HG03066 (cell line): Measurements from ENCODE around the gene TRPM3.

Source experiments
- ATAC-seq: cut with Tn5 transposase; IDR thresholded peaks from one replicate; pipeline ENCODE4 v1.9.1; 2021; ENCODE audit warnings: low read depth; ENCODE audit not compliant: unreplicated experiment

Gene TRPM3

GRCh38 chr9:70902692-70903131 lies 218.7 kb downstream of the TRPM3 start:
- ATAC-seq = no peak

GRCh38 chr9:70902171-70902570 lies 219.2 kb downstream of the TRPM3 start:
- no peak for ATAC-seq

- no peak for ATAC-seq
These were observed 219.7 kb downstream of the TRPM3 start for GRCh38 chr9:70901746-70902145.

GRCh38 chr9:70901013-70901412 lies 220.4 kb downstream of the TRPM3 start:
- ATAC-seq = no peak

- no peak for ATAC-seq
These were observed 227.8 kb downstream of the TRPM3 start for GRCh38 chr9:70893580-70894122.

- ATAC-seq = no peak
These were observed 232.9 kb downstream of the TRPM3 start for GRCh38 chr9:70888471-70888870.

- ATAC-seq = no peak
These were observed 233.6 kb downstream of the TRPM3 start for GRCh38 chr9:70887826-70888225.

- ATAC-seq = no peak
These were observed 237.2 kb downstream of the TRPM3 start for GRCh38 chr9:70883963-70884793.

GRCh38 chr9:70883056-70883455 lies 238.4 kb downstream of the TRPM3 start:
- ATAC-seq = no peak

- ATAC-seq = no peak
These were observed 240.1 kb downstream of the TRPM3 start for GRCh38 chr9:70881333-70881732.

GRCh38 chr9:70880535-70880934 lies 240.9 kb downstream of the TRPM3 start:
- no peak for ATAC-seq

- no peak for ATAC-seq
These were observed 242.8 kb downstream of the TRPM3 start for GRCh38 chr9:70878576-70878975.

GRCh38 chr9:70874451-70874850 lies 247.0 kb downstream of the TRPM3 start:
- ATAC-seq = no peak

GRCh38 chr9:70873506-70873905 lies 247.9 kb downstream of the TRPM3 start:
- ATAC-seq = no peak

- no peak for ATAC-seq
These were observed 252.5 kb downstream of the TRPM3 start for GRCh38 chr9:70868661-70869652.

- ATAC-seq = no peak
These were observed 253.4 kb downstream of the TRPM3 start for GRCh38 chr9:70868041-70868440.

GRCh38 chr9:70865471-70865870 lies 255.9 kb downstream of the TRPM3 start:
- no peak for ATAC-seq

- ATAC-seq = no peak
These were observed 259.6 kb downstream of the TRPM3 start for GRCh38 chr9:70861797-70862196.

GRCh38 chr9:70861376-70861775 lies 260.0 kb downstream of the TRPM3 start:
- ATAC-seq = no peak

GRCh38 chr9:70859694-70860093 lies 261.7 kb downstream of the TRPM3 start:
- no peak for ATAC-seq

GRCh38 chr9:70856411-70856810 lies 265.0 kb downstream of the TRPM3 start:
- ATAC-seq = no peak
